HEK293 (cell line): Measurements from ENCODE around the gene RPRD2.

Source experiments
- ATF2 ChIP-seq: fragments of 450-650 bp; formaldehyde crosslinking; IDR thresholded peaks from 2 replicates; pipeline ENCODE4 v1.5.1; 2016; ENCODE audit warnings: missing biosample characterization, missing genetic modification characterization, low read depth
- IKZF3 ChIP-seq: fragments of 450-650 bp; IDR thresholded peaks from 2 replicates; pipeline ENCODE4 v1.5.0; 2018; ENCODE audit warnings: missing biosample characterization, mild to moderate bottlenecking, missing genetic modification characterization, moderate library complexity
- KLF17 ChIP-seq: fragments of 450-650 bp; formaldehyde crosslinking; IDR thresholded peaks from 2 replicates; pipeline ENCODE4 v1.5.1; 2016; ENCODE audit warnings: missing biosample characterization, missing genetic modification characterization
- OSR2 ChIP-seq: fragments of 450-650 bp; formaldehyde crosslinking; IDR thresholded peaks from 2 replicates; pipeline ENCODE4 v1.5.1; 2016; ENCODE audit warnings: missing biosample characterization, missing genetic modification characterization
- PBX3 ChIP-seq: sonication (generic); formaldehyde crosslinking; IDR thresholded peaks from 2 replicates; pipeline ENCODE4 v1.8.1; 2022; ENCODE audit warnings: mild to moderate bottlenecking, moderate library complexity, missing genetic modification reagents
- PRDM2 ChIP-seq: fragments of 450-650 bp; formaldehyde crosslinking; IDR thresholded peaks from 2 replicates; pipeline ENCODE4 v1.5.1; 2016; ENCODE audit warnings: missing biosample characterization, missing genetic modification characterization, borderline replicate concordance
- SP3 ChIP-seq: fragments of 450-650 bp; formaldehyde crosslinking; IDR thresholded peaks from 2 replicates; pipeline ENCODE4 v1.5.1; 2016; ENCODE audit warnings: missing biosample characterization, missing genetic modification characterization
- ZBTB10 ChIP-seq: fragments of 450-650 bp; formaldehyde crosslinking; IDR thresholded peaks from 2 replicates; pipeline ENCODE4 v1.5.1; 2016; ENCODE audit warnings: missing biosample characterization, missing genetic modification characterization
- ZEB2 ChIP-seq: fragments of 450-650 bp; formaldehyde crosslinking; IDR thresholded peaks from 2 replicates; pipeline ENCODE4 v1.5.1; 2016; ENCODE audit warnings: missing biosample characterization, missing genetic modification characterization
- ZFHX2 ChIP-seq: fragments of 450-650 bp; formaldehyde crosslinking; conservative IDR thresholded peaks from 2 replicates; pipeline ENCODE4 v1.5.1; 2016; ENCODE audit warnings: missing biosample characterization, missing genetic modification characterization
- ZNF133 ChIP-seq: fragments of 450-650 bp; formaldehyde crosslinking; IDR thresholded peaks from 2 replicates; pipeline ENCODE4 v1.5.1; 2016; ENCODE audit warnings: missing biosample characterization, missing genetic modification characterization
- ZNF140 ChIP-seq: fragments of 450-650 bp; formaldehyde crosslinking; IDR thresholded peaks from 2 replicates; pipeline ENCODE4 v1.5.1; 2016; ENCODE audit warnings: missing biosample characterization, missing genetic modification characterization
- ZNF18 ChIP-seq: fragments of 450-650 bp; formaldehyde crosslinking; IDR thresholded peaks from 2 replicates; pipeline ENCODE4 v1.5.1; 2016; ENCODE audit warnings: missing biosample characterization, missing genetic modification characterization
- ZNF335 ChIP-seq: fragments of 450-650 bp; formaldehyde crosslinking; conservative IDR thresholded peaks from 2 replicates; pipeline ENCODE4 v1.5.1; 2016; ENCODE audit warnings: missing biosample characterization, missing genetic modification characterization
- ZNF394 ChIP-seq: fragments of 450-650 bp; formaldehyde crosslinking; IDR thresholded peaks from 2 replicates; pipeline ENCODE4 v1.5.1; 2016; ENCODE audit warnings: missing biosample characterization, missing genetic modification characterization, mild to moderate bottlenecking, moderate library complexity, borderline replicate concordance
- ZNF488 ChIP-seq: fragments of 450-650 bp; formaldehyde crosslinking; IDR thresholded peaks from 2 replicates; pipeline ENCODE4 v1.5.1; 2016; ENCODE audit warnings: missing biosample characterization, missing genetic modification characterization
- ZNF501 ChIP-seq: fragments of 450-650 bp; formaldehyde crosslinking; IDR thresholded peaks from 2 replicates; pipeline ENCODE4 v1.5.1; 2016; ENCODE audit warnings: missing biosample characterization, missing genetic modification characterization
- ZNF585B ChIP-seq: fragments of 450-650 bp; formaldehyde crosslinking; IDR thresholded peaks from 2 replicates; pipeline ENCODE4 v1.5.1; 2016; ENCODE audit warnings: missing biosample characterization, missing genetic modification characterization
- ZNF600 ChIP-seq: fragments of 450-650 bp; formaldehyde crosslinking; IDR thresholded peaks from 2 replicates; pipeline ENCODE4 v1.5.1; 2016; ENCODE audit warnings: missing biosample characterization, missing genetic modification characterization
- ZNF645 ChIP-seq: fragments of 450-650 bp; formaldehyde crosslinking; IDR thresholded peaks from 2 replicates; pipeline ENCODE4; 2016; ENCODE audit warnings: missing biosample characterization, missing genetic modification characterization
- ZNF76 ChIP-seq: fragments of 450-650 bp; formaldehyde crosslinking; IDR thresholded peaks from 2 replicates; pipeline ENCODE4; 2016; ENCODE audit warnings: low read depth, missing biosample characterization, missing genetic modification characterization, borderline replicate concordance
- ZXDB ChIP-seq: fragments of 450-650 bp; formaldehyde crosslinking; IDR thresholded peaks from 2 replicates; pipeline ENCODE4 v1.5.1; 2016; ENCODE audit warnings: missing biosample characterization, missing genetic modification characterization

Gene RPRD2

GRCh38 chr1:150363426-150364230 lies at the start of gene RPRD2 (continued):
- no peak for TF ChIP-seq PRDM2 (tag by site-specific recombination)
- TF ChIP-seq ZNF501 (tag by site-specific recombination): peak; percentile 81
- TF ChIP-seq ZNF76 (tag by site-specific recombination): peak; percentile 55; the same call in 1 of the 2 replicates
- peak; percentile 91 for TF ChIP-seq ZXDB
- no peak for TF ChIP-seq PBX3 (CRISPR knock-in tag)
- TF ChIP-seq ZNF394 (tag by site-specific recombination): peak; percentile 44; the same call in 1 of the 2 replicates
- TF ChIP-seq SP3 (tag by site-specific recombination): peak; percentile 41; the same call in 1 of the 2 replicates
- peak; percentile 81 for TF ChIP-seq ZNF600 (tag by site-specific recombination)
- peak; percentile 81 for TF ChIP-seq ZEB2
- no peak for TF ChIP-seq ZNF585B
- peak; percentile 12; the same call in 1 of the 2 replicates for TF ChIP-seq OSR2 (tag by site-specific recombination)
- TF ChIP-seq ZNF645 (tag by site-specific recombination): no peak
- no peak for TF ChIP-seq ZBTB10
- peak; percentile 96 for TF ChIP-seq ATF2 (tag by site-specific recombination)
- TF ChIP-seq ZNF133 (tag by site-specific recombination): no peak
- peak; percentile 53 for TF ChIP-seq ZNF335
- no peak for TF ChIP-seq ZNF488
- no peak for TF ChIP-seq ZFHX2
- peak; percentile 78 for TF ChIP-seq ZNF18
- TF ChIP-seq KLF17 (tag by site-specific recombination): peak; percentile 79
- no peak for TF ChIP-seq ZNF140 (tag by site-specific recombination)
- TF ChIP-seq IKZF3 (tag by site-specific recombination): peak; percentile 97
